HK-2 (cell line): ENCODE data around the gene ZNF174.

Experiments used
- DNase-seq: peaks from one replicate; pipeline ENCODE4 v3.0.0-alpha.2; 2018; ENCODE audit not compliant: unreplicated experiment

The ZNF174 gene

GRCh38 chr16:3443108-3444031 lies 42.4 kb downstream of the ZNF174 start, which contains the start of the genes NAA60 and ZNF597:
Gene NAA60, plus strand, starts transcription at chr16:3443680. Its CDS starts 32,548 bp downstream, at chr16:3476228.
Gene ZNF597, minus strand, starts transcription at chr16:3443504. Its CDS starts 351 bp downstream, at chr16:3443153.
- DNase-seq = peak; percentile 87

GRCh38 chr16:3444032-3444388 lies 43.0 kb downstream of the ZNF174 start:
- DNase-seq = peak; percentile 54

- peak; percentile 11 for DNase-seq
Measured at GRCh38 chr16:3454093-3454492, 53.1 kb downstream of the ZNF174 start.

- DNase-seq = no peak
Measured at GRCh38 chr16:3454631-3455147, 53.7 kb downstream of the ZNF174 start.

GRCh38 chr16:3457434-3458252 lies 56.6 kb downstream of the ZNF174 start:
- peak; percentile 80 for DNase-seq

- DNase-seq = peak; percentile 31
Measured at GRCh38 chr16:3458278-3458851, 57.4 kb downstream of the ZNF174 start.

- peak; percentile 8 for DNase-seq
Measured at GRCh38 chr16:3458852-3459361, 57.9 kb downstream of the ZNF174 start.
